SK-N-MC (cell line): ENCODE data around the gene ARTN.

Experiments
- EZH2 ChIP-seq: fragments of 200-600 bp; sonication (generic); IDR thresholded peaks from one replicate; pipeline ENCODE4 v1.6.1; 2017; ENCODE audit warnings: antibody characterized with exemption
- POLR2AphosphoS5 ChIP-seq: IDR thresholded peaks from 2 replicates; pipeline ENCODE4 v1.6.1; 2012; ENCODE audit warnings: mild to moderate bottlenecking, low read depth, low read length, borderline replicate concordance

DNA sequence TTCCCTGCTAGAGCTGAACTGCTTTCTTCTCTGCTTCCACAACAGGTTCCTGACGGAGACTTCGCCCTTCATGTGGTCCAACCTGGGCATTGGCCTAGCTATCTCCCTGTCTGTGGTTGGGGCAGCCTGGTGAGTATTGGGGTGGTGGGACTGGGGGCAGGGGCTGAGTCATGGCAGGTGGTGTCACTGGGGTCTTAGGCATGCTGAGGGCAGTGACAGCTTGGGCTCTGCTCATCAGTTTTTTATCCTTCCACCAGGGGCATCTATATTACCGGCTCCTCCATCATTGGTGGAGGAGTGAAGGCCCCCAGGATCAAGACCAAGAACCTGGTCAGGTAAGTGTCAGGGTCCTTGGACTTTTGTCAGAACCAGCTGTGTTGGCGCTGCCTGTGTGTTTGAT lies 42.4 kb downstream of the ARTN start:
- no peak for TF ChIP-seq POLR2AphosphoS5
- TF ChIP-seq EZH2 = no peak
